Measurements from ENCODE around the gene ZNF292. TPM values are rescaled to one million over a fixed set of nuclear protein-coding genes. Genes with fewer than 3 reads are reported as not detected.
"Not testable (repeated sequence)": the region's sequence is repeated elsewhere in the genome, so short reads cannot be mapped to it uniquely, and the experiment has no call there.

Gene ZNF292
- total and polyA plus RNA-seq, 2 donors (not counting 3 experiments of a cell fraction or from before 2014, with no cell fraction given) = 3.5 to 24.9 TPM

GRCh38 chr6:87237804-87238203, 82.4 kb downstream of the ZNF292 start:
- intact Hi-C loops (cut with micrococcal nuclease) = loop anchor here (1.0 to 5.0 kb wide), 2 partner anchors 99 to 171 kb away; no protein-coding TSS in a partner anchor
- no peaks in the 10 kb centered on the region for H3K9me3 ChIP-seq (replicated peaks; ENCODE audit: control insufficient read depth, insufficient read depth, low read length)
- TF ChIP-seq FOS (IDR thresholded peaks at IDR 0.05; ENCODE audit: borderline replicate concordance, insufficient read depth, low read length) = no peak
- TF ChIP-seq MAX (IDR thresholded peaks at IDR 0.05; ENCODE audit: insufficient read depth, insufficient read length) = no peak
- TF ChIP-seq GATA2 (IDR thresholded peaks at IDR 0.05; ENCODE audit: insufficient read depth, insufficient read length, low read depth, low read length) = no peak
- no peak for TF ChIP-seq JUN (IDR thresholded peaks at IDR 0.05; ENCODE audit: borderline replicate concordance, insufficient read depth, insufficient read length, low read depth)
- TF ChIP-seq EZH2 (IDR thresholded peaks at IDR 0.05; ENCODE audit: borderline replicate concordance, low read depth, low read length, severe bottlenecking) = no peak
- no peak for TF ChIP-seq POLR2A (IDR thresholded peaks at IDR 0.05; ENCODE audit: low read depth, low read length)
- TF ChIP-seq CTCF (IDR thresholded peaks at IDR 0.05; ENCODE audit: extremely low read depth in 1 of 2, insufficient read depth in 1 of 2, low read depth in 1 of 2, low read length in 2 of 2) = peak; percentile 27 to 33
- no TSS peak for BruUV-seq (replicated peaks)
- H3K27ac ChIP-seq (ENCODE audit: insufficient read depth, low read depth, low read length) = no peak overlapping the region
- no peak overlapping the region for H3K4me2 ChIP-seq (ENCODE audit: insufficient read depth, low read length)
- H3K36me3 ChIP-seq (ENCODE audit: control insufficient read depth in 2 of 2, extremely low read depth in 1 of 2, insufficient read depth in 2 of 2, low read length in 2 of 2) = peaks cover 0 to 2% of the 10 kb centered on the region in 2 experiments
- ChIA-PET POLR2A (no interaction called here), CTCF (interaction anchor here (0.8 to 2.0 kb wide), 3 partner anchors 9 to 159 kb away, joined by 3 to 9 read pairs (median 3); no protein-coding TSS in a partner anchor)
- DNase-seq (ENCODE audit: low read depth, low spot score) = peak; percentile 30
- H3K4me3 ChIP-seq (replicated peaks in 1 of 3; ENCODE audit: insufficient read depth in 1 of 3, low read depth in 1 of 3, low read length in 3 of 3) = no peak overlapping the region
- H3K9me1 ChIP-seq (replicated peaks; ENCODE audit: control insufficient read depth, extremely low read depth, insufficient read depth, low read length) = no peaks in the 10 kb centered on the region
- H4K20me1 ChIP-seq (replicated peaks; ENCODE audit: control insufficient read depth, extremely low read depth, insufficient read depth, low read length) = no peaks in the 10 kb centered on the region
- FAIRE-seq = peak; percentile 76
- H3K4me1 ChIP-seq (ENCODE audit: control insufficient read depth, extremely low read depth, insufficient read depth, low read length) = no peaks in the 10 kb centered on the region
- no peaks in the 10 kb centered on the region for H3K27me3 ChIP-seq (ENCODE audit: control insufficient read depth in 2 of 2, insufficient read depth in 2 of 2, low read length in 2 of 2)
- no peak overlapping the region for H3K9ac ChIP-seq (replicated peaks; ENCODE audit: extremely low read depth, insufficient read depth, low read length)
- no peak overlapping the region for H2AFZ ChIP-seq (ENCODE audit: low read depth, low read length)
- H3K79me2 ChIP-seq (ENCODE audit: control insufficient read depth, insufficient read depth, low read length) = no peaks in the 10 kb centered on the region
- dilution Hi-C loops (cut with MboI; ENCODE audit: extremely low pct_ligation_motif_present, low sequenced_read_pairs) = no loop called here

GRCh38 chr6:87239098-87239635, 83.8 kb downstream of the ZNF292 start:
- H3K27ac ChIP-seq (ENCODE audit: insufficient read depth, low read depth, low read length); dilution Hi-C loops (cut with MboI; ENCODE audit: extremely low pct_ligation_motif_present, low sequenced_read_pairs); DNase-seq (ENCODE audit: low read depth, low spot score); H3K79me2 ChIP-seq (ENCODE audit: control insufficient read depth, insufficient read depth, low read length); H3K36me3 ChIP-seq (ENCODE audit: control insufficient read depth in 2 of 2, extremely low read depth in 1 of 2, insufficient read depth in 2 of 2, low read length in 2 of 2); H3K4me1 ChIP-seq (ENCODE audit: control insufficient read depth, extremely low read depth, insufficient read depth, low read length); H2AFZ ChIP-seq (ENCODE audit: low read depth, low read length); H3K4me3 ChIP-seq (replicated peaks in 1 of 3; ENCODE audit: insufficient read depth in 1 of 3, low read depth in 1 of 3, low read length in 3 of 3); CTCF ChIA-PET; H3K9ac ChIP-seq (replicated peaks; ENCODE audit: extremely low read depth, insufficient read depth, low read length); H4K20me1 ChIP-seq (replicated peaks; ENCODE audit: control insufficient read depth, extremely low read depth, insufficient read depth, low read length); H3K4me2 ChIP-seq (ENCODE audit: insufficient read depth, low read length); H3K9me1 ChIP-seq (replicated peaks; ENCODE audit: control insufficient read depth, extremely low read depth, insufficient read depth, low read length); FAIRE-seq; H3K9me3 ChIP-seq (replicated peaks; ENCODE audit: control insufficient read depth, insufficient read depth, low read length); H3K27me3 ChIP-seq (ENCODE audit: control insufficient read depth in 2 of 2, insufficient read depth in 2 of 2, low read length in 2 of 2); BruUV-seq (replicated peaks); POLR2A ChIA-PET: not testable (repeated sequence)
- intact Hi-C loops (cut with micrococcal nuclease) = loop anchor here (5.0 kb wide), 1 partner anchor 172 kb away; no protein-coding TSS in a partner anchor
